Measurements from ENCODE around the gene MND1. TPM values are rescaled to one million over a fixed set of nuclear protein-coding genes. Genes with fewer than 3 reads are reported as not detected.
"Not testable (repeated sequence)": the region's sequence is repeated elsewhere in the genome, so short reads cannot be mapped to it uniquely, and the experiment has no call there.

Gene MND1
- polyA plus RNA-seq, 4 donors, result 3.8 to 9.3 (median 7.2) TPM; not detected in 1

DNA sequence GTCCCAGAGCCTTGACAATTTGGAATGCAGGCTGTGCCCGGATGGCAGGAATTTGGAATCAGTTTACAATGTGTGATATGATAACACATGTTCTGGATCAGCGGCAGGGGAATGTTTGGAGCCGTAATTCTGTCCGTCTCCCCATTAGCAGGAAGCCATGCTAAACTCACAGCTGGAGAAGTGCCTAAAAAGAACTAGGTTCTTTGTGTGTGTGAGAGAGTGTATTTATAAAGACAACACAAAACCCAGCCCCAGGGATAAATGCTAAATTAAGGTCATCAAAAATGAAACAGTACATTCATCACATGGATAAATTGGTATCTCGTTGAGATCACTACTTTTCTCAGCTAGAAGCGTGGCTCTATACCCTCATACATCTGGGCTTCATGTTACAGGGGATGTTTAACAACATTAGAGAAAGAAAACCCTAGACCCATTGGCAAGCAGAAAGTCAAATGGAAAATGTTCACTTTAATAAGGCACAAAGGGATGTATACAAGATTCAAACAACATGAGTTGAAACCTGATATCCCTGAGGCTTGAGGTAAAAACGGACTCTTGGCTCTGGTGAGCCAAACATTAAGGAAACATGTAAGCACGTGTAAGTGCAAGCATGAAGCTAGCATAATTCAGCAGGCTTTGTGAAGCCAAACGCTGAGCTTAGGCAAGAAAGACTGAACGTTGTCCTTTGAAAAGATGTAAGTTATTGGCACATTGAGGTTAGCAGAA is 103.7 kb downstream of the MND1 start:
- DNase-seq, result no peak

GRCh38 chr4:153449338-153449737 is 104.8 kb downstream of the MND1 start:
- 82 to 95% (median 85%) methylated on average over 1 of the region's 1 CpG for WGBS, 3 donors
- Histone ChIP-seq H3K27ac (ENCODE audit: low read depth in 1 of 3, low read length in 2 of 3) (no peak overlapping the region), H3K27me3 (ENCODE audit: control insufficient read depth in 3 of 3, insufficient read depth in 3 of 3, low read length in 3 of 3) (no peaks in the 10 kb centered on the region), H3K4me1 (ENCODE audit: control insufficient read depth in 3 of 3, insufficient read depth in 2 of 3, low read depth in 1 of 3, low read length in 2 of 3) (no peaks in the 10 kb centered on the region), H3K4me3 (ENCODE audit: low read depth in 1 of 3, low read length in 3 of 3) (no peak overlapping the region), H3K36me3 (ENCODE audit: control insufficient read depth in 3 of 3, insufficient read depth in 2 of 3, low read depth in 1 of 3, low read length in 3 of 3) (no peaks in the 10 kb centered on the region), H3K9me3 (ENCODE audit: control insufficient read depth in 2 of 2, insufficient read depth in 1 of 2, low read depth in 1 of 2, low read length in 1 of 2) (no peaks in the 10 kb centered on the region)
- FAIRE-seq (no peak), DNase-seq (no peak)

More for the DNA sequence above, 103.7 kb downstream of the MND1 start:
- H3K4me3 ChIP-seq (ENCODE audit: low read depth in 1 of 3, low read length in 3 of 3), result no peak overlapping the region
- no peaks in the 10 kb centered on the region for H3K27me3 ChIP-seq (ENCODE audit: control insufficient read depth in 3 of 3, insufficient read depth in 3 of 3, low read length in 3 of 3)
- H3K9me3 ChIP-seq (ENCODE audit: control insufficient read depth in 2 of 2, insufficient read depth in 1 of 2, low read depth in 1 of 2, low read length in 1 of 2), result no peaks in the 10 kb centered on the region
- no peak for FAIRE-seq
- no peaks in the 10 kb centered on the region for H3K36me3 ChIP-seq (ENCODE audit: control insufficient read depth in 3 of 3, insufficient read depth in 2 of 3, low read depth in 1 of 3, low read length in 3 of 3)
- whole genome bisulfite sequencing, 3 donors, result 49 to 63% (median 60%) methylated on average over 10 of the region's 10 CpGs
- no peak overlapping the region for H3K27ac ChIP-seq (ENCODE audit: low read depth in 1 of 3, low read length in 2 of 3)
- no peaks in the 10 kb centered on the region for H3K4me1 ChIP-seq (ENCODE audit: control insufficient read depth in 3 of 3, insufficient read depth in 2 of 3, low read depth in 1 of 3, low read length in 2 of 3)

DNA sequence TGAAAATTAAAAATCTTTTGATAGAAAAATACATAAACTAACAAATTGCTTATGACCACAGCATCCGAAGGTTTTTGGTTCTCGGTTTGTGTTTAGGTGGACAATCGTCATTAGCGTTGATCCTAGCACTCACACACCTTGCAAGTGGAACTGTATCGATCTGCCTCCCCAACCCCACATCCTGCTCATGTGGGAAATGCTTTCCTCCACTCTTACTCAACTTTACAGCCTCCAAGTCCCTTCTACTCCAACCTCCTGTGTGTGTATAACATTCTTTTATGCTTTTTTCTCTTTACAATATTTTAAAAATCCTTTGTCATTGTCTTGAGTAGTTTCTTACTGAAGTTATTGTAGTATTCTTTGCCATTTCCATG is 106.0 kb downstream of the MND1 start:
- Histone ChIP-seq H3K4me1 (ENCODE audit: control insufficient read depth in 3 of 3, insufficient read depth in 2 of 3, low read depth in 1 of 3, low read length in 2 of 3) (no peaks in the 10 kb centered on the region), H3K4me3 (ENCODE audit: low read depth in 1 of 3, low read length in 3 of 3) (no peak overlapping the region), H3K27me3 (ENCODE audit: control insufficient read depth in 3 of 3, insufficient read depth in 3 of 3, low read length in 3 of 3) (no peaks in the 10 kb centered on the region), H3K36me3 (ENCODE audit: control insufficient read depth in 3 of 3, insufficient read depth in 2 of 3, low read depth in 1 of 3, low read length in 3 of 3) (no peaks in the 10 kb centered on the region), H3K9me3 (ENCODE audit: control insufficient read depth in 2 of 2, insufficient read depth in 1 of 2, low read depth in 1 of 2, low read length in 1 of 2) (no peaks in the 10 kb centered on the region), H3K27ac (ENCODE audit: low read depth in 1 of 3, low read length in 2 of 3) (peak overlapping the region in 2 of 3 donors; percentile 52 to 56)
- 56 to 87% (median 78%) methylated on average over 5 of the region's 5 CpGs for WGBS, 3 donors
- FAIRE-seq (no peak), DNase-seq (no peak)

- WGBS, 3 donors, result 44 to 73% (median 51%) methylated on average over 13 of the region's 13 CpGs
- not testable (repeated sequence) for DNase-seq; H3K4me1 ChIP-seq (ENCODE audit: control insufficient read depth in 3 of 3, insufficient read depth in 2 of 3, low read depth in 1 of 3, low read length in 2 of 3); H3K9me3 ChIP-seq (ENCODE audit: control insufficient read depth in 2 of 2, insufficient read depth in 1 of 2, low read depth in 1 of 2, low read length in 1 of 2); H3K27ac ChIP-seq (ENCODE audit: low read depth in 1 of 3, low read length in 2 of 3); FAIRE-seq; H3K36me3 ChIP-seq (ENCODE audit: control insufficient read depth in 3 of 3, insufficient read depth in 2 of 3, low read depth in 1 of 3, low read length in 3 of 3); H3K27me3 ChIP-seq (ENCODE audit: control insufficient read depth in 3 of 3, insufficient read depth in 3 of 3, low read length in 3 of 3); H3K4me3 ChIP-seq (ENCODE audit: low read depth in 1 of 3, low read length in 3 of 3)
Observed at GRCh38 chr4:153451145-153451544, 106.7 kb downstream of the MND1 start.

DNA sequence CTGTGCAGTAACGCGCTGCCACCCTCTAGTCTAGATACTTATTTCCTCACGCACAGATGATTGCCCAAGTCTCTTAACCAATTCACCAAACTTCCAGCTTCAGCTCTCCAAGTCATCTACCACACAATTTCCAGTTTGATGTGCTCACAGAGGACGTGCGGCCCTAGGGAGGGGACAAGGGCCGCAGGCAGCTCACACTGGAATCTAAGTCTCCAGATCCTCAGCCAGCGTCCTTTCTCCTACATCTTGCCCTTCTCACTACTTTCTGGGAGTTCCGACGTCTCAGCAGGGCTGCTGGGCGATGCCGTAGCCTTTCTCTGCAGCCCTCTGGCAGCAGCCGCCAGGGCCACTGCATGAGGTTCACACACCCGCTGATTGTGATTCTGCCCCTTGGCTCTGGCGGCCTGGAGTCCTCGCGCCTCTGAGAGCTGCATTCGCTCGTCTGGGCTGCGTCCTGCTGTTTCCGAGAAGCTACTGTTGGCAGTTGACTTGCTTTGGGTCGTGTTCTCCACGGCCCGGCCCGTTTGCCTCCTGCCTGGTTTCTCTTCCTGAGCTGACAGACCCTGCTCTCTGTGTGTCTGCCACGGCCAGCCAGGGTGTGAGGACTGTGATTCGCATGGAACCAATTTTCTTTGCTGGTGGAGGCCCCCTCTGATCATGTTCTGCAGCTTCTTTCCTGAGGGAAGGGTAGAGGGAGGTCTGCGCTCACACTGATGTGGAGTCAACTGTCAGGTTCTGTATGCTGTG is 107.6 kb downstream of the MND1 start:
- no peaks in the 10 kb centered on the region for H3K27me3 ChIP-seq (ENCODE audit: control insufficient read depth in 3 of 3, insufficient read depth in 3 of 3, low read length in 3 of 3)
- DNase-seq, result no peak
- no peak overlapping the region for H3K27ac ChIP-seq (ENCODE audit: low read depth in 1 of 3, low read length in 2 of 3)
- WGBS, 3 donors, result 89 to 93% (median 91%) methylated on average over 27 of the region's 27 CpGs
- no peak for FAIRE-seq
- no peaks in the 10 kb centered on the region for H3K36me3 ChIP-seq (ENCODE audit: control insufficient read depth in 3 of 3, insufficient read depth in 2 of 3, low read depth in 1 of 3, low read length in 3 of 3)
- no peak overlapping the region for H3K4me3 ChIP-seq (ENCODE audit: low read depth in 1 of 3, low read length in 3 of 3)
- H3K4me1 ChIP-seq (ENCODE audit: control insufficient read depth in 3 of 3, insufficient read depth in 2 of 3, low read depth in 1 of 3, low read length in 2 of 3), result no peaks in the 10 kb centered on the region
- H3K9me3 ChIP-seq (ENCODE audit: control insufficient read depth in 2 of 2, insufficient read depth in 1 of 2, low read depth in 1 of 2, low read length in 1 of 2), result no peaks in the 10 kb centered on the region

GRCh38 chr4:153452658-153453378 is 108.3 kb downstream of the MND1 start:
- FAIRE-seq (no peak), DNase-seq (no peak)
- WGBS, 3 donors, result 94 to 98% (median 95%) methylated on average over 4 of the region's 4 CpGs
- H3K9me3 ChIP-seq (ENCODE audit: control insufficient read depth in 2 of 2, insufficient read depth in 1 of 2, low read depth in 1 of 2, low read length in 1 of 2), result no peaks in the 10 kb centered on the region
- no peaks in the 10 kb centered on the region for H3K36me3 ChIP-seq (ENCODE audit: control insufficient read depth in 3 of 3, insufficient read depth in 2 of 3, low read depth in 1 of 3, low read length in 3 of 3)
- H3K4me3 ChIP-seq (ENCODE audit: low read depth in 1 of 3, low read length in 3 of 3), result no peak overlapping the region
- H3K4me1 ChIP-seq (ENCODE audit: control insufficient read depth in 3 of 3, insufficient read depth in 2 of 3, low read depth in 1 of 3, low read length in 2 of 3), result no peaks in the 10 kb centered on the region
- H3K27me3 ChIP-seq (ENCODE audit: control insufficient read depth in 3 of 3, insufficient read depth in 3 of 3, low read length in 3 of 3), result no peaks in the 10 kb centered on the region
- no peak overlapping the region for H3K27ac ChIP-seq (ENCODE audit: low read depth in 1 of 3, low read length in 2 of 3)

- H3K4me1 ChIP-seq (ENCODE audit: control insufficient read depth in 3 of 3, insufficient read depth in 2 of 3, low read depth in 1 of 3, low read length in 2 of 3), result no peaks in the 10 kb centered on the region
- H3K4me3 ChIP-seq (ENCODE audit: low read depth in 1 of 3, low read length in 3 of 3), result no peak overlapping the region
- no peaks in the 10 kb centered on the region for H3K36me3 ChIP-seq (ENCODE audit: control insufficient read depth in 3 of 3, insufficient read depth in 2 of 3, low read depth in 1 of 3, low read length in 3 of 3)
- H3K27ac ChIP-seq (ENCODE audit: low read depth in 1 of 3, low read length in 2 of 3), result no peak overlapping the region
- no peak for DNase-seq
- no peak for FAIRE-seq
- H3K27me3 ChIP-seq (ENCODE audit: control insufficient read depth in 3 of 3, insufficient read depth in 3 of 3, low read length in 3 of 3), result no peaks in the 10 kb centered on the region
- H3K9me3 ChIP-seq (ENCODE audit: control insufficient read depth in 2 of 2, insufficient read depth in 1 of 2, low read depth in 1 of 2, low read length in 1 of 2), result no peaks in the 10 kb centered on the region
- WGBS, 3 donors, result 88 to 96% (median 95%) methylated on average over 8 of the region's 8 CpGs
Observed at GRCh38 chr4:153453402-153453801, 108.9 kb downstream of the MND1 start.

DNA sequence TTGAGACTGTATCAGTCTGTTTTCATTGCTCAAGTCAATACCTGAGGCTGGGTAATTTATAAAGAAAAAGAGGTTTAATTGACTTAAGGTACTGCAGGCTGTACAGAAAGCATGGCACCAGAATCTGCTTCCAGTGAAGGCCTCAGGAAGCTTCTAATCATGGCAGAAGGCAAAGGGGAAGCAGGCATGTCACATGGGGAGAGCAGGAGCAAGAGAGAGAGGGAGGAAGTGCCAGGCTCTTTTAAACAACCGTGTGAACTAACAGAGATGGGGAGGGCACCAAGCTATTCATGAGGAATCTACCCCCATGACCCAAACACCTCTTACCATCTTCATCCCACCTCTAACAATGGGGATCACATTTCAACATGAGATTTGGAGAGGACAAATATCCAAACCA is 114.5 kb downstream of the MND1 start:
- Histone ChIP-seq H3K27me3 (ENCODE audit: control insufficient read depth in 3 of 3, insufficient read depth in 3 of 3, low read length in 3 of 3) (no peaks in the 10 kb centered on the region), H3K4me3 (ENCODE audit: low read depth in 1 of 3, low read length in 3 of 3) (no peak overlapping the region), H3K36me3 (ENCODE audit: control insufficient read depth in 3 of 3, insufficient read depth in 2 of 3, low read depth in 1 of 3, low read length in 3 of 3) (no peaks in the 10 kb centered on the region), H3K27ac (ENCODE audit: low read depth in 1 of 3, low read length in 2 of 3) (no peak overlapping the region), H3K4me1 (ENCODE audit: control insufficient read depth in 3 of 3, insufficient read depth in 2 of 3, low read depth in 1 of 3, low read length in 2 of 3) (no peaks in the 10 kb centered on the region), H3K9me3 (ENCODE audit: control insufficient read depth in 2 of 2, insufficient read depth in 1 of 2, low read depth in 1 of 2, low read length in 1 of 2) (no peaks in the 10 kb centered on the region)
- DNase-seq, result no peak
- FAIRE-seq, result no peak
- WGBS, 3 donors, result 29 to 95% (median 55%) methylated on average over 1 of the region's 1 CpG

All from small intestine (tissue), 7 donors.